SK-N-SH (cell line): ENCODE results near the gene OR4D1. TPM values are rescaled to one million over a fixed set of nuclear protein-coding genes. Genes with fewer than 3 reads are reported as not detected.

Source experiments
- CTCF ChIA-PET: fragments of 300-600, 350-600 bp; formaldehyde crosslinking; extraction: SDS; loops from one replicate; lab custom pipeline; 2021; lab: Yijun Ruan, JAX
- POLR2A ChIA-PET: fragments of 350-600 bp; sonication (Branson Sonifier 250); formaldehyde crosslinking; extraction: SDS; loops from one replicate; lab custom pipeline; 2020; ENCODE audit warnings: antibody characterized with exemption, inconsistent platforms; lab: Yijun Ruan, JAX
- DNase-seq: peaks from one replicate; pipeline ENCODE4 v3.0.0; 2012
- H2AFZ ChIP-seq: fragments of 200-600 bp; sonication (generic); 2 replicates; pipeline ENCODE4 v1.8.1; 2016; ENCODE audit warnings: antibody characterized with exemption, mild to moderate bottlenecking, low read depth
- H3F3A ChIP-seq: fragments of 200-600 bp; sonication (generic); replicated peaks from 2 replicates; pipeline ENCODE3; 2016; ENCODE audit warnings: antibody characterized with exemption, mild to moderate bottlenecking; ENCODE audit not compliant: insufficient read depth
- H3K27ac ChIP-seq, 2 experiments: fragments of 200-500 bp in 1 of 2; fragments of 200-600 bp in 1 of 2; sonication (Bioruptor generic) in 1 of 2; sonication (generic), shearing (Covaris generic) in 1 of 2; 2 replicates each; pipeline versions ENCODE4 v1.5.1 to v1.6.1; 2014 to 2016; ENCODE audit warnings: low read depth in 2 of 2, inconsistent platforms in 1 of 2, low read length in 1 of 2, mild to moderate bottlenecking in 1 of 2, mixed read lengths in 1 of 2
- H3K27me3 ChIP-seq: fragments of 200-600 bp; sonication (generic), shearing (Covaris generic); 2 replicates; pipeline ENCODE4 v1.6.1; 2016; ENCODE audit warnings: mixed run types; ENCODE audit not compliant: insufficient read depth
- H3K36me3 ChIP-seq, 2 experiments: fragments of 200-500 bp in 1 of 2; fragments of 200-600 bp in 1 of 2; sonication (Bioruptor generic) in 1 of 2; sonication (generic) in 1 of 2; replicated peaks in 1 of 2; 2 replicates each; pipeline versions ENCODE3 to v1.5.1; 2014 to 2016; ENCODE audit warnings: low read length in 1 of 2, mild to moderate bottlenecking in 1 of 2; ENCODE audit not compliant: insufficient read depth in 2 of 2, control insufficient read depth in 1 of 2
- H3K4me1 ChIP-seq, 2 experiments: fragments of 200-500 bp in 1 of 2; fragments of 200-600 bp in 1 of 2; sonication (Bioruptor generic) in 1 of 2; sonication (generic), shearing (Covaris generic) in 1 of 2; 2 replicates each; pipeline versions ENCODE4 v1.5.1 to v1.6.1; 2014 to 2016; ENCODE audit warnings: low read depth in 1 of 2, low read length in 1 of 2, mixed run types in 1 of 2; ENCODE audit not compliant: insufficient read depth in 2 of 2, control insufficient read depth in 1 of 2
- H3K4me2 ChIP-seq: fragments of 200-600 bp; sonication (generic), shearing (Covaris generic); 2 replicates; pipeline ENCODE4 v1.6.1; 2017; ENCODE audit warnings: mixed run types
- H3K4me3 ChIP-seq, 2 experiments: fragments of 200-500 bp in 1 of 2; fragments of 200-600 bp in 1 of 2; sonication (Bioruptor generic) in 1 of 2; sonication (generic), shearing (Covaris generic) in 1 of 2; 2 replicates each; pipeline versions ENCODE4 v1.5.1 to v1.8.1; 2014 to 2016; ENCODE audit warnings: low read depth in 2 of 2, inconsistent platforms in 1 of 2, low read length in 1 of 2, mild to moderate bottlenecking in 1 of 2, mixed read lengths in 1 of 2, moderate library complexity in 1 of 2
- H3K79me2 ChIP-seq: fragments of 200-600 bp; sonication (generic); 2 replicates; pipeline ENCODE4 v1.8.1; 2017; ENCODE audit warnings: mild to moderate bottlenecking; ENCODE audit not compliant: insufficient read depth
- H3K9ac ChIP-seq: fragments of 200-600 bp; sonication (generic); 2 replicates; pipeline ENCODE4 v1.6.1; 2017; ENCODE audit warnings: mixed run types
- H3K9me2 ChIP-seq: fragments of 200-600 bp; sonication (generic); 2 replicates; pipeline ENCODE4 v1.6.1; 2017; ENCODE audit warnings: mixed run types
- H3K9me3 ChIP-seq: fragments of 200-600 bp; sonication (generic); 2 replicates; pipeline ENCODE4 v1.6.1; 2017; ENCODE audit warnings: mixed run types, mild to moderate bottlenecking, moderate library complexity
- H4K20me1 ChIP-seq: fragments of 200-600 bp; sonication (generic); 2 replicates; pipeline ENCODE4 v1.6.1; 2017; ENCODE audit warnings: mild to moderate bottlenecking, mixed run types; ENCODE audit not compliant: insufficient read depth
- CHD2 ChIP-seq: fragments of 150-350 bp; IDR thresholded peaks from 2 replicates; pipeline ENCODE4 v1.6.1; 2018; ENCODE audit warnings: low read length; ENCODE audit not compliant: partially characterized antibody
- ELF1 ChIP-seq: IDR thresholded peaks from 2 replicates; pipeline ENCODE4 v1.4.0; 2012
- FOSL2 ChIP-seq: IDR thresholded peaks from 2 replicates; pipeline ENCODE4 v1.4.0; 2012; ENCODE audit warnings: low read depth, mild to moderate bottlenecking, moderate library complexity, borderline replicate concordance
- FOXJ3 ChIP-seq: sonication (generic); formaldehyde crosslinking; IDR thresholded peaks from 2 replicates; pipeline ENCODE4 v1.5.1; 2020; ENCODE audit warnings: mild to moderate bottlenecking, missing genetic modification reagents
- FOXM1 ChIP-seq: IDR thresholded peaks from 2 replicates; pipeline ENCODE4 v1.4.0; 2012; ENCODE audit warnings: low read depth, mild to moderate bottlenecking
- GABPA ChIP-seq: IDR thresholded peaks from 2 replicates; pipeline ENCODE4 v1.4.0; 2012; ENCODE audit warnings: low read depth, mild to moderate bottlenecking
- GATA2 ChIP-seq: sonication (generic); formaldehyde crosslinking; IDR thresholded peaks from 2 replicates; pipeline ENCODE4 v1.5.0; 2020; ENCODE audit warnings: mild to moderate bottlenecking, missing genetic modification reagents
- IRF3 ChIP-seq: fragments of 150-350 bp; IDR thresholded peaks from 2 replicates; pipeline ENCODE4 v1.6.1; 2016; ENCODE audit warnings: mild to moderate bottlenecking, low read depth, low read length
- MXI1 ChIP-seq: IDR thresholded peaks from 2 replicates; pipeline ENCODE4 v1.6.1; 2012; ENCODE audit warnings: mild to moderate bottlenecking, low read depth, low read length, improper control_type of control experiment
- NFIC ChIP-seq: IDR thresholded peaks from 2 replicates; pipeline ENCODE4 v1.4.0; 2012; ENCODE audit warnings: borderline replicate concordance
- RAD21 ChIP-seq: IDR thresholded peaks from 2 replicates; pipeline ENCODE4 v1.6.1; 2012; ENCODE audit warnings: mild to moderate bottlenecking, low read length
- RCOR1 ChIP-seq: fragments of 150-350 bp; IDR thresholded peaks from 2 replicates; pipeline ENCODE4 v1.6.1; 2017; ENCODE audit warnings: antibody characterized with exemption, low read length
- REST ChIP-seq: IDR thresholded peaks from 2 replicates; pipeline ENCODE4 v1.6.1; 2012; ENCODE audit warnings: mild to moderate bottlenecking, low read depth, low read length, moderate library complexity
- RXRA ChIP-seq: IDR thresholded peaks from 2 replicates; pipeline ENCODE4 v1.4.0; 2012; ENCODE audit warnings: low read depth, mild to moderate bottlenecking, borderline replicate concordance
- SMC3 ChIP-seq: IDR thresholded peaks from 2 replicates; pipeline ENCODE4 v1.6.1; 2012; ENCODE audit warnings: low read depth, low read length, improper control_type of control experiment
- TAF1 ChIP-seq: IDR thresholded peaks from 2 replicates; pipeline ENCODE4 v1.6.1; 2012; ENCODE audit warnings: low read depth, mild to moderate bottlenecking, low read length, moderate library complexity, borderline replicate concordance
- TEAD4 ChIP-seq: IDR thresholded peaks from 2 replicates; pipeline ENCODE4 v1.4.0; 2012; ENCODE audit warnings: mild to moderate bottlenecking, borderline replicate concordance; ENCODE audit not compliant: insufficient read depth
- YY1 ChIP-seq: IDR thresholded peaks from 2 replicates; pipeline ENCODE4 v1.4.0; 2012; ENCODE audit warnings: low read depth, mild to moderate bottlenecking
- WGBS: methylation state at CpG from one replicate; pipeline ENCODE4 v1.1.6; 2017; ENCODE audit warnings: low lambda C conversion rate; 5-methylcytosine and 5-hydroxymethylcytosine counted together
- polyA plus RNA-seq, 3 experiments: library from polyadenylated mRNA; depleted of rRNA; stranded (reverse); fragments of >200 nt; gene quantifications; 2 replicates each; pipeline ENCODE4 v1.2.3, GENCODE V29; 2012
- TF ChIP-seq, protein P1 (sequence below): fragments of 200-600 bp; sonication (generic); IDR thresholded peaks from 2 replicates; pipeline ENCODE4 v1.6.1; 2017; ENCODE audit warnings: antibody characterized with exemption, mild to moderate bottlenecking, moderate library complexity

The OR4D1 gene
- polyA plus RNA-seq, 1 of the 3 experiments (the other 2 are of a cell fraction): not detected

- H3K4me2 ChIP-seq: no peak overlapping the region
- DNase-seq: peak; percentile 79
- CTCF ChIA-PET: interaction anchor here (0.6 to 9.4 kb wide), 56 partner anchors 9 to 1009 kb away, joined by 3 to 144 read pairs (median 4); partner anchors contain the start of genes MRPS23 and SRSF1
- H3K4me1 ChIP-seq: no peaks in the 10 kb centered on the region
- 0 out of 2 replicates have a peak, but pooled peaks cover 18% of the 10 kb centered on the region for H3K27me3 ChIP-seq
- no peaks in the 10 kb centered on the region for H3K9me3 ChIP-seq
- no peaks in the 10 kb centered on the region for H3K9me2 ChIP-seq
- no peaks in the 10 kb centered on the region for H3K79me2 ChIP-seq
- peak; percentile 95 for TF ChIP-seq SMC3
- TF ChIP-seq ELF1: no peak
- TF ChIP-seq RAD21: peak; percentile 99
- TF ChIP-seq CHD2: peak; percentile 45
- TF ChIP-seq IRF3: no peak
- no peak for TF ChIP-seq RXRA
- no peak for TF ChIP-seq REST
- no peak for TF ChIP-seq FOXM1
- TF ChIP-seq, protein P1, sequence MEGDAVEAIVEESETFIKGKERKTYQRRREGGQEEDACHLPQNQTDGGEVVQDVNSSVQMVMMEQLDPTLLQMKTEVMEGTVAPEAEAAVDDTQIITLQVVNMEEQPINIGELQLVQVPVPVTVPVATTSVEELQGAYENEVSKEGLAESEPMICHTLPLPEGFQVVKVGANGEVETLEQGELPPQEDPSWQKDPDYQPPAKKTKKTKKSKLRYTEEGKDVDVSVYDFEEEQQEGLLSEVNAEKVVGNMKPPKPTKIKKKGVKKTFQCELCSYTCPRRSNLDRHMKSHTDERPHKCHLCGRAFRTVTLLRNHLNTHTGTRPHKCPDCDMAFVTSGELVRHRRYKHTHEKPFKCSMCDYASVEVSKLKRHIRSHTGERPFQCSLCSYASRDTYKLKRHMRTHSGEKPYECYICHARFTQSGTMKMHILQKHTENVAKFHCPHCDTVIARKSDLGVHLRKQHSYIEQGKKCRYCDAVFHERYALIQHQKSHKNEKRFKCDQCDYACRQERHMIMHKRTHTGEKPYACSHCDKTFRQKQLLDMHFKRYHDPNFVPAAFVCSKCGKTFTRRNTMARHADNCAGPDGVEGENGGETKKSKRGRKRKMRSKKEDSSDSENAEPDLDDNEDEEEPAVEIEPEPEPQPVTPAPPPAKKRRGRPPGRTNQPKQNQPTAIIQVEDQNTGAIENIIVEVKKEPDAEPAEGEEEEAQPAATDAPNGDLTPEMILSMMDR: peak; percentile 99
- no peak for TF ChIP-seq TEAD4
- no peak for TF ChIP-seq GATA2 (CRISPR knock-in tag)
- TF ChIP-seq RCOR1: peak; percentile 73
- TF ChIP-seq FOXJ3 (CRISPR knock-in tag): no peak
- no peak for TF ChIP-seq YY1
- TF ChIP-seq MXI1: peak; percentile 31; the same call in 1 of the 2 replicates
- no peak for TF ChIP-seq FOSL2
- TF ChIP-seq GABPA: no peak
- no peak for TF ChIP-seq TAF1
- TF ChIP-seq NFIC: no peak
- TF ChIP-seq, all 33 proteins: peak for 6
- WGBS: 41% methylated on average over 17 of the region's 17 CpGs
- no peak overlapping the region for H3K4me3 ChIP-seq
- H2AFZ ChIP-seq: no peak overlapping the region
- no peak overlapping the region for H3K9ac ChIP-seq
- H3K36me3 ChIP-seq: no peaks in the 10 kb centered on the region
- POLR2A ChIA-PET: interaction anchor here (0.7 kb wide), 1 partner anchor 255 kb away, joined by 3 read pairs; no protein-coding TSS in a partner anchor
- H4K20me1 ChIP-seq: no peaks in the 10 kb centered on the region
- no peaks in the 10 kb centered on the region for H3F3A ChIP-seq
- no peak overlapping the region for H3K27ac ChIP-seq
These were observed 35.1 kb upstream of the OR4D1 start for GRCh38 chr17:58112970-58113631.
